ENCODE data around the gene ALPK1. TPM values are rescaled to one million over a fixed set of nuclear protein-coding genes. Genes with fewer than 3 reads are reported as not detected.

Gene ALPK1
- total and polyA plus RNA-seq, 2 experiments from 2014 or later: 0.10 to 0.49 TPM

- TF ChIP-seq, protein P1, sequence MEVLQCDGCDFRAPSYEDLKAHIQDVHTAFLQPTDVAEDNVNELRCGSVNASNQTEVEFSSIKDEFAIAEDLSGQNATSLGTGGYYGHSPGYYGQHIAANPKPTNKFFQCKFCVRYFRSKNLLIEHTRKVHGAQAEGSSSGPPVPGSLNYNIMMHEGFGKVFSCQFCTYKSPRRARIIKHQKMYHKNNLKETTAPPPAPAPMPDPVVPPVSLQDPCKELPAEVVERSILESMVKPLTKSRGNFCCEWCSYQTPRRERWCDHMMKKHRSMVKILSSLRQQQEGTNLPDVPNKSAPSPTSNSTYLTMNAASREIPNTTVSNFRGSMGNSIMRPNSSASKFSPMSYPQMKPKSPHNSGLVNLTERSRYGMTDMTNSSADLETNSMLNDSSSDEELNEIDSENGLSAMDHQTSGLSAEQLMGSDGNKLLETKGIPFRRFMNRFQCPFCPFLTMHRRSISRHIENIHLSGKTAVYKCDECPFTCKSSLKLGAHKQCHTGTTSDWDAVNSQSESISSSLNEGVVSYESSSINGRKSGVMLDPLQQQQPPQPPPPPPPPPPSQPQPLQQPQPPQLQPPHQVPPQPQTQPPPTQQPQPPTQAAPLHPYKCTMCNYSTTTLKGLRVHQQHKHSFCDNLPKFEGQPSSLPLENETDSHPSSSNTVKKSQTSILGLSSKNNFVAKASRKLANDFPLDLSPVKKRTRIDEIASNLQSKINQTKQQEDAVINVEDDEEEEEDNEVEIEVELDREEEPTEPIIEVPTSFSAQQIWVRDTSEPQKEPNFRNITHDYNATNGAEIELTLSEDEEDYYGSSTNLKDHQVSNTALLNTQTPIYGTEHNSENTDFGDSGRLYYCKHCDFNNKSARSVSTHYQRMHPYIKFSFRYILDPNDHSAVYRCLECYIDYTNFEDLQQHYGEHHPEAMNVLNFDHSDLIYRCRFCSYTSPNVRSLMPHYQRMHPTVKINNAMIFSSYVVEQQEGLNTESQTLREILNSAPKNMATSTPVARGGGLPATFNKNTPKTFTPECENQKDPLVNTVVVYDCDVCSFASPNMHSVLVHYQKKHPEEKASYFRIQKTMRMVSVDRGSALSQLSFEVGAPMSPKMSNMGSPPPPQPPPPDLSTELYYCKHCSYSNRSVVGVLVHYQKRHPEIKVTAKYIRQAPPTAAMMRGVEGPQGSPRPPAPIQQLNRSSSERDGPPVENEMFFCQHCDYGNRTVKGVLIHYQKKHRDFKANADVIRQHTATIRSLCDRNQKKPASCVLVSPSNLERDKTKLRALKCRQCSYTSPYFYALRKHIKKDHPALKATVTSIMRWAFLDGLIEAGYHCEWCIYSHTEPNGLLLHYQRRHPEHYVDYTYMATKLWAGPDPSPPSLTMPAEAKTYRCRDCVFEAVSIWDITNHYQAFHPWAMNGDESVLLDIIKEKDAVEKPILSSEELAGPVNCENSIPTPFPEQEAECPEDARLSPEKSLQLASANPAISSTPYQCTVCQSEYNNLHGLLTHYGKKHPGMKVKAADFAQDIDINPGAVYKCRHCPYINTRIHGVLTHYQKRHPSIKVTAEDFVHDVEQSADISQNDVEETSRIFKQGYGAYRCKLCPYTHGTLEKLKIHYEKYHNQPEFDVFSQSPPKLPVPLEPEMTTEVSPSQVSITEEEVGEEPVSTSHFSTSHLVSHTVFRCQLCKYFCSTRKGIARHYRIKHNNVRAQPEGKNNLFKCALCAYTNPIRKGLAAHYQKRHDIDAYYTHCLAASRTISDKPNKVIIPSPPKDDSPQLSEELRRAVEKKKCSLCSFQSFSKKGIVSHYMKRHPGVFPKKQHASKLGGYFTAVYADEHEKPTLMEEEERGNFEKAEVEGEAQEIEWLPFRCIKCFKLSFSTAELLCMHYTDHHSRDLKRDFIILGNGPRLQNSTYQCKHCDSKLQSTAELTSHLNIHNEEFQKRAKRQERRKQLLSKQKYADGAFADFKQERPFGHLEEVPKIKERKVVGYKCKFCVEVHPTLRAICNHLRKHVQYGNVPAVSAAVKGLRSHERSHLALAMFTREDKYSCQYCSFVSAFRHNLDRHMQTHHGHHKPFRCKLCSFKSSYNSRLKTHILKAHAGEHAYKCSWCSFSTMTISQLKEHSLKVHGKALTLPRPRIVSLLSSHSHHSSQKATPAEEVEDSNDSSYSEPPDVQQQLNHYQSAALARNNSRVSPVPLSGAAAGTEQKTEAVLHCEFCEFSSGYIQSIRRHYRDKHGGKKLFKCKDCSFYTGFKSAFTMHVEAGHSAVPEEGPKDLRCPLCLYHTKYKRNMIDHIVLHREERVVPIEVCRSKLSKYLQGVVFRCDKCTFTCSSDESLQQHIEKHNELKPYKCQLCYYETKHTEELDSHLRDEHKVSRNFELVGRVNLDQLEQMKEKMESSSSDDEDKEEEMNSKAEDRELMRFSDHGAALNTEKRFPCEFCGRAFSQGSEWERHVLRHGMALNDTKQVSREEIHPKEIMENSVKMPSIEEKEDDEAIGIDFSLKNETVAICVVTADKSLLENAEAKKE (CRISPR knock-in tag; IDR thresholded peaks at IDR 0.05): no peak
- TF ChIP-seq EZH2phosphoT487 (IDR thresholded peaks at IDR 0.05; ENCODE audit: unreplicated experiment): no peak
- TF ChIP-seq NANOG (IDR thresholded peaks at IDR 0.05; ENCODE audit: borderline replicate concordance): no peak
- no peak for TF ChIP-seq REST (IDR thresholded peaks at IDR 0.05; ENCODE audit: unreplicated experiment)
- TF ChIP-seq EZH2 (IDR thresholded peaks at IDR 0.05; ENCODE audit: low read depth, unreplicated experiment): no peak
- no peak for TF ChIP-seq ZNF114 (CRISPR knock-in tag; IDR thresholded peaks at IDR 0.05)
- no peak for TF ChIP-seq JUNB (IDR thresholded peaks at IDR 0.05; ENCODE audit: unreplicated experiment)
- no peak for TF ChIP-seq STAT1 (IDR thresholded peaks at IDR 0.05; ENCODE audit: unreplicated experiment)
- TF ChIP-seq POLR2AphosphoS5 (IDR thresholded peaks at IDR 0.05; ENCODE audit: low read depth): no peak
- no peak for TF ChIP-seq ZNF331 (CRISPR knock-in tag; IDR thresholded peaks at IDR 0.05; ENCODE audit: low read depth)
- TF ChIP-seq CREB1 (CRISPR knock-in tag; IDR thresholded peaks at IDR 0.05; ENCODE audit: low read depth): no peak
These were observed 24.9 kb upstream of the ALPK1 start (continued) for GRCh38 chr4:112272292-112272691.

All from GM23338 (cell line).